GM23338 (cell line): ENCODE data around the gene DHFR2.

Experiments used
- CTCF ChIP-seq, 2 experiments: fragments of 200-600 bp in 1 of 2; sonication (generic) in 1 of 2; conservative IDR thresholded peaks; 2 replicates each; pipeline versions ENCODE4 v1.5.1 to v1.6.1; 2016 to 2017; ENCODE audit warnings: antibody characterized with exemption in 2 of 2, low read depth in 2 of 2, mild to moderate bottlenecking in 2 of 2, moderate library complexity in 1 of 2
- EZH2phosphoT487 ChIP-seq: fragments of 200-600 bp; sonication (generic); IDR thresholded peaks from one replicate; pipeline ENCODE4 v1.8.1; 2018; ENCODE audit warnings: antibody characterized with exemption; ENCODE audit not compliant: unreplicated experiment
- POLR2AphosphoS5 ChIP-seq: IDR thresholded peaks from 2 replicates; pipeline ENCODE4 v1.6.1; 2016; ENCODE audit warnings: antibody characterized with exemption, low read depth
- REST ChIP-seq: IDR thresholded peaks from one replicate; pipeline ENCODE4 v1.6.1; 2018; ENCODE audit warnings: antibody characterized with exemption; ENCODE audit not compliant: unreplicated experiment

GRCh38 chr3:94070341-94070911, 7.7 kb upstream of the DHFR2 start:
- TF ChIP-seq REST = no peak
- TF ChIP-seq CTCF (conservative IDR thresholded peaks at IDR 0.05; ENCODE audit: low read depth in 2 of 2) = no peak
- no peak for TF ChIP-seq EZH2phosphoT487
- TF ChIP-seq POLR2AphosphoS5 = no peak
